NCI-H1105 treated with DMSO at 0.1 percent for 48 hours (cell line): ENCODE measurements around the gene NSUN4.

ENCODE experiments used
- DNase-seq: peaks from one replicate; lab custom pipeline; 2025; lab: John Stamatoyannopoulos, UW

NSUN4 gene

DNA sequence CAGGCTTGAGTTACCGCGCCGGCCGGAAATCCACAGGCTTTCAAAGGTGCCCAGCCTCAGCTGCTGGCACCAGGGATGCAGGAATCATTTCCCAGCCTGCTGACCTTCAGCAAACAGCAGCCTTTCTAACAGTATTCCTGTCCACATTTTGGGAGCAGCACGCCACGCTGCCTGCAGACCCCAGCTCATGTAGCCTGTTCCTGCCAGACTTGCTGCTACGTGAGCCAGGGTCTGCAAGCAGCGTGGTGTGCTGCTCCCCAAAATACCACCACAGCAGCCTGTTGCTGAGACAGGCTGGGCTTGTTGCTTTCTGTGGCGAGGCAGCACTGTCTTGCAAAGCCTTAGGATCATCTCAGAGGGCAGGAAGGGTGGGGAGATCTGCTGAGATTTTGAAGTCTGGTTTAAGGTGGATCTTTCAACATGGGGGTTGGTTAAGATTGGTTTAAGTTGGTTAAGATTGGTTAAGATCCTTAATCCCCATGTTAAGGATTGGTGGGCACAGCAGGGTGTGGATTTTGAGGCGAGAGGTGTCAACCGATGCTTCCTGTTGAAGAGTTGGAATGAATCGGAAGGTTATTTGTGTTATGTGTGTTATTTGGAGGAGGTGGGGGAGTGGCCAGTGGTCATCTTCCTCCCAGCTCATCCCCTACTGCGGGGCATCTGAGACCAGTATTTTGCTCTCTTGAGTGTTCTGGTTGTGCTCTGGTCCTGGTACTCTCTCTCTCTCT lies 66.4 kb downstream of the NSUN4 start:
- DNase-seq = no peak

GRCh38 chr1:46407636-46408035 lies 67.0 kb downstream of the NSUN4 start:
- no peak for DNase-seq

DNA sequence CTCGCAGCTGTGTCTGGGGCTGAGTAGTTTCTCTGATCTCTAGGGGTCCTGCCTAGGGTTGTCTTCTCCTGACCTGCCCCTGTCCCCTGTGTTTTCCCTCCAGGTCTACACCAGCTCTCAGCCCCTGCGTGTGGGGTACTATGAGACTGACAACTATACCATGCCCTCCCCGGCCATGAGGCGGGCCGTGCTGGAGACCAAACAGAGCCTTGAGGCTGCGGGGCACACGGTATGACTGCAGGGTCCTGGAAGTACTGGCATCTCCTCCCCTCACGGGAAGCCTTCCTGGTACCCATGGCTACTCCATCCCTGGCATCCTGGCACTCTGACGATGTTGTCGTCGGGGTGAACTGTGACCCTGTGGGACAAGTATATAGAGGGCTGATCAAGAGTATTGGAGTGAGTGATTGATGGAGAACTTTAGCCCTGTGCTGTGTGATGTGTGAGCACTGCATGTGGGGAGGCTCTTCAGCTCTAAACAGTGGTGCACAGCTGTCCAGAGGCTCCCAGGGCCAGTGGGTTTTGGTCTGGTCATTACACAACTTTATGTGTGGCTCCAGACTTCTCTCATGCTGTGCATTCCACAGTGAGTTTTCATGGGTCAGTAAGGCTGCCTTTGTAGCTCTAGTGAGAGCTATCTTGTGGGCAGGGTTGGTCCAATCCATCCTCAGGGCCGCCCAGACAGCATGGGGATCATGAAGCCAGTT lies 67.9 kb downstream of the NSUN4 start:
- no peak for DNase-seq

DNA sequence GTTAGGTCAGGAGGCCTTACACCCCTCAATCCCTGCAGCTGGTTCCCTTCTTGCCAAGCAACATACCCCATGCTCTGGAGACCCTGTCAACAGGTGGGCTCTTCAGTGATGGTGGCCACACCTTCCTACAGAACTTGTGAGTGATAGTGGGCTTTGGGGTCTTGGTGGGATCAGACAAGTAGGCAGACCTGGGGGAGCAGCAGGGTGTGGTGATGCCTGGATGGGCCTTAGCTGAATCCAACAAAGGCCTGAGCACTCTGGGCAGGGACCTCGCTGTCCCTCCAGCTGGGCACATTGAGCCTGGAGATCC lies 68.4 kb downstream of the NSUN4 start:
- no peak for DNase-seq

DNA sequence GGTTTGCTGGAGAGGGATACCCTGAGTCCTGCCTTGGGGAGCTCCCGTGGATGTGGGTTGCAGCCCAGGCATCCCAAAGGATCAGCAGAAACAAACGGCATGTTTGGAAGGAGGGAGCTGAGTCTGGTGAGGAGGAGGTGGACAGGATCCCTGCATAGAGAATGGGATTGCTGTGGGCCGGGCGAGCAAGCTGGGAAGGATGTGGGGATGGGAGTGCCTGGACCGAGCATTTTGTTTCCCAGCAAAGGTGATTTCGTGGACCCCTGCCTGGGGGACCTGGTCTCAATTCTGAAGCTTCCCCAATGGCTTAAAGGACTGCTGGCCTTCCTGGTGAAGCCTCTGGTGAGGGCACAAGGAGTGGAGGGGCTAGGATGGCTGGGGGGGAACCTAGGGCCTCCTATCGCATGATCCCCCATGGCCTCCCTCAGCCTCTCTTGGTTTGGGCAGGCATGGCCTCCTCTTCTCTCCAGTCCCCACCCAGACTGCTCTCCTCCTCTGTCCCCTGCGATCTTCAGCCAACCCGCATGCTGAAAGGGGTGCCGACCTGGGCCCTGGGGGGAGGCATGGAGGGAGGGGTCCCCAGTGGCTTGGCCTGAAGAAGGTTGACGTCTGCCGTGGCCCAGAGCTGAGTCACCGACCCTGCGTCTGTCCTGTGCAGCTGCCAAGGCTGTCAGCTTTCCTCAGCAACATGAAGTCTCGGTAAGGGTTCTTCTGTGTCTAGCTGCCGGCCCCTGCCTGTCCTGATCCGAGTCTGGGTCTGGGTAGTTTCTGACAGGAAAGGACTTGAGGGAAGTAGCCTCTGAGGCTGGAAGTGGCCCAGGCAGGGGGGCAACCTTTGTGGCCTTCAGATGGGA lies 69.8 kb downstream of the NSUN4 start:
- no peak for DNase-seq

DNA sequence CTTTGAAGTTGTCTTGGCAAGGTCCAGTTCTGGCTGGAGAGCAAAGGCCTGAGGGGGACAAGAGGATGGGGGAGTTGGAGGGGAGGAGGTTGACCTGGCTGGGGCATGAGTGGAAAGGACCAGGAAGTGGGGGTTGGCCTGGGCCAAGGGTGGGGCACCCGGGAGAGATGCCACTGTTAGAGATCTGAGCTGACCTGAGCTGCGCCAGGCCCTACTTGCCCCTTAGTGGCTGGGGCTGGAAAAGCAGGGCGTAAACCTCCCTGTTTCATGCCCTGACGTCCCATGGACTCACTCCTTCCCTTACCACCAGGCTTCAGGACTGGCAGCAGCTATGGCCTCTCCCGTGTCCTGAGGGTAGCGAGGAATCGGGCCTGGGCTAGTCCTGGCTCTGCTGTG lies 70.4 kb downstream of the NSUN4 start:
- no peak for DNase-seq
